Measurements from ENCODE around the gene LRGUK. TPM values are rescaled to one million over a fixed set of nuclear protein-coding genes. Genes with fewer than 3 reads are reported as not detected.

Gene LRGUK
- total and polyA plus RNA-seq, 2 experiments from 2014 or later, result 2.4 to 7.1 TPM

- Histone ChIP-seq H3K9me2 (ENCODE audit: insufficient read depth) (no peaks in the 10 kb centered on the region), H3K4me2 (no peak overlapping the region), H3K4me3 (no peak overlapping the region), H3K27ac (ENCODE audit: low read depth) (no peak overlapping the region), H3K79me2 (replicated peaks; ENCODE audit: insufficient read depth) (no peaks in the 10 kb centered on the region), H4K20me1 (replicated peaks; ENCODE audit: insufficient read depth) (no peaks in the 10 kb centered on the region; the same call in 1 of the 2 replicates), H3F3A (replicated peaks; ENCODE audit: low read depth) (no peaks in the 10 kb centered on the region), H3K4me1 (ENCODE audit: insufficient read depth) (peaks cover 12% of the 10 kb centered on the region), H2AFZ (no peak overlapping the region), H3K27me3 (ENCODE audit: insufficient read depth) (no peaks in the 10 kb centered on the region), H3K36me3 (ENCODE audit: insufficient read depth) (peaks cover 19% of the 10 kb centered on the region; the same call in 1 of the 2 replicates)
- H3K4me1 Mint-ChIP-seq, result peaks cover 12% of the 10 kb centered on the region
- H3K36me3 Mint-ChIP-seq (ENCODE audit: low read depth), result peaks cover 47% of the 10 kb centered on the region
- H3K27me3 Mint-ChIP-seq (ENCODE audit: insufficient read depth, low read depth, poor library complexity), result no peaks in the 10 kb centered on the region
- no peak overlapping the region for H3K27ac Mint-ChIP-seq
- H3K9me3 Mint-ChIP-seq, result no peaks in the 10 kb centered on the region
- DNase-seq (ENCODE audit: low spot score) (no peak), ATAC-seq (no peak)
- H3K4me3 Mint-ChIP-seq, result no peak overlapping the region
- TF ChIP-seq JUNB (IDR thresholded peaks at IDR 0.05; ENCODE audit: unreplicated experiment) (no peak), STAT1 (IDR thresholded peaks at IDR 0.05; ENCODE audit: unreplicated experiment) (no peak), CTCF (conservative IDR thresholded peaks at IDR 0.05; ENCODE audit: low read depth in 2 of 2) (no peak), ZNF331 (CRISPR knock-in tag; IDR thresholded peaks at IDR 0.05; ENCODE audit: low read depth) (no peak), ZNF462 (CRISPR knock-in tag; IDR thresholded peaks at IDR 0.05) (no peak), NANOG (IDR thresholded peaks at IDR 0.05; ENCODE audit: borderline replicate concordance) (no peak), EZH2 (IDR thresholded peaks at IDR 0.05; ENCODE audit: low read depth, unreplicated experiment) (no peak), POLR2AphosphoS5 (IDR thresholded peaks at IDR 0.05; ENCODE audit: low read depth) (no peak), REST (IDR thresholded peaks at IDR 0.05; ENCODE audit: unreplicated experiment) (no peak), CREB1 (CRISPR knock-in tag; IDR thresholded peaks at IDR 0.05; ENCODE audit: low read depth) (no peak), ZNF114 (CRISPR knock-in tag; IDR thresholded peaks at IDR 0.05) (no peak), EZH2phosphoT487 (IDR thresholded peaks at IDR 0.05; ENCODE audit: unreplicated experiment) (no peak), ETS1 (IDR thresholded peaks at IDR 0.05) (no peak)
Measured at GRCh38 chr7:134300988-134301387, 173.8 kb downstream of the LRGUK start.
